Neural cell (in vitro differentiated cells): ENCODE data around the gene PTPRN2.

Experiments used
- EZH2 ChIP-seq: fragments of 200-600, 300-800 bp; shearing (Covaris generic), sonication (generic); IDR thresholded peaks from 2 replicates; pipeline ENCODE4 v1.6.1; 2014; ENCODE audit warnings: antibody characterized with exemption, low read length, borderline replicate concordance, mild to moderate bottlenecking; ENCODE audit not compliant: insufficient read depth, poor library complexity, severe bottlenecking
- MXI1 ChIP-seq: fragments of 450-650 bp; conservative IDR thresholded peaks from 2 replicates; pipeline ENCODE4 v1.6.1; 2014; ENCODE audit warnings: antibody characterized with exemption, mild to moderate bottlenecking; ENCODE audit not compliant: poor library complexity, severe bottlenecking
- POLR2AphosphoS5 ChIP-seq: IDR thresholded peaks from 2 replicates; pipeline ENCODE4 v1.6.1; 2012
- RAD21 ChIP-seq: fragments of 450-650 bp; conservative IDR thresholded peaks from 2 replicates; pipeline ENCODE4 v1.6.1; 2014; ENCODE audit warnings: antibody characterized with exemption, mild to moderate bottlenecking, moderate library complexity
- SMC3 ChIP-seq: fragments of 450-650 bp; conservative IDR thresholded peaks from 2 replicates; pipeline ENCODE4 v1.6.1; 2014; ENCODE audit warnings: antibody characterized with exemption, mild to moderate bottlenecking, moderate library complexity; ENCODE audit not compliant: poor library complexity
- TAF1 ChIP-seq: IDR thresholded peaks from 2 replicates; pipeline ENCODE4 v1.6.1; 2012; ENCODE audit warnings: low read depth
- TF ChIP-seq, protein P1 (sequence below): fragments of 450-650 bp; IDR thresholded peaks from 2 replicates; pipeline ENCODE4 v1.5.1; 2014; ENCODE audit warnings: antibody characterized with exemption, mild to moderate bottlenecking, moderate library complexity; ENCODE audit not compliant: poor library complexity, severe bottlenecking
- TF ChIP-seq, protein P2 (sequence below): IDR thresholded peaks from 2 replicates; pipeline ENCODE4 v1.6.1; 2012; ENCODE audit warnings: borderline replicate concordance

DNA sequence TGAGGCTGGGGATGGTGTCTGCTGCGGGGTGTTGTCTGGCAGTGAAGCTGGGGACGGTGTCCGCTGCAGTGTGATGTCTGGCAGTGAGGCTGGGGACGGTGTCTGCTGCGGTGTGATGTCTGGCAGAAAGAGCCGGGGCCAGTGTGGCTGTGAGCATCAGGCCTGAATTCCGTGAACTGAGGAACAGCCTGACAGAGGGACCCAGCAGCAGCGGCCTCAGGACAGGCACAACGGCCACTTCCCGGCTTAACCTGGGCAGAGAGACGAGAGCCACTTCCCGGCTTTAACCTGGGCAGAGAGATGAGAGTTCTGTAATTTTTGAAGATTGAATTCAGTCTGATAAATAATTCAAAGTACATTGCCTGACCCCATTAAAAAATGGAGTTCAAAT, 321.2 kb downstream of the PTPRN2 start:
- TF ChIP-seq, protein P1, sequence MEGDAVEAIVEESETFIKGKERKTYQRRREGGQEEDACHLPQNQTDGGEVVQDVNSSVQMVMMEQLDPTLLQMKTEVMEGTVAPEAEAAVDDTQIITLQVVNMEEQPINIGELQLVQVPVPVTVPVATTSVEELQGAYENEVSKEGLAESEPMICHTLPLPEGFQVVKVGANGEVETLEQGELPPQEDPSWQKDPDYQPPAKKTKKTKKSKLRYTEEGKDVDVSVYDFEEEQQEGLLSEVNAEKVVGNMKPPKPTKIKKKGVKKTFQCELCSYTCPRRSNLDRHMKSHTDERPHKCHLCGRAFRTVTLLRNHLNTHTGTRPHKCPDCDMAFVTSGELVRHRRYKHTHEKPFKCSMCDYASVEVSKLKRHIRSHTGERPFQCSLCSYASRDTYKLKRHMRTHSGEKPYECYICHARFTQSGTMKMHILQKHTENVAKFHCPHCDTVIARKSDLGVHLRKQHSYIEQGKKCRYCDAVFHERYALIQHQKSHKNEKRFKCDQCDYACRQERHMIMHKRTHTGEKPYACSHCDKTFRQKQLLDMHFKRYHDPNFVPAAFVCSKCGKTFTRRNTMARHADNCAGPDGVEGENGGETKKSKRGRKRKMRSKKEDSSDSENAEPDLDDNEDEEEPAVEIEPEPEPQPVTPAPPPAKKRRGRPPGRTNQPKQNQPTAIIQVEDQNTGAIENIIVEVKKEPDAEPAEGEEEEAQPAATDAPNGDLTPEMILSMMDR = no peak
- no peak for TF ChIP-seq POLR2AphosphoS5
- TF ChIP-seq EZH2 = no peak
- no peak for TF ChIP-seq MXI1
- TF ChIP-seq, protein P2, sequence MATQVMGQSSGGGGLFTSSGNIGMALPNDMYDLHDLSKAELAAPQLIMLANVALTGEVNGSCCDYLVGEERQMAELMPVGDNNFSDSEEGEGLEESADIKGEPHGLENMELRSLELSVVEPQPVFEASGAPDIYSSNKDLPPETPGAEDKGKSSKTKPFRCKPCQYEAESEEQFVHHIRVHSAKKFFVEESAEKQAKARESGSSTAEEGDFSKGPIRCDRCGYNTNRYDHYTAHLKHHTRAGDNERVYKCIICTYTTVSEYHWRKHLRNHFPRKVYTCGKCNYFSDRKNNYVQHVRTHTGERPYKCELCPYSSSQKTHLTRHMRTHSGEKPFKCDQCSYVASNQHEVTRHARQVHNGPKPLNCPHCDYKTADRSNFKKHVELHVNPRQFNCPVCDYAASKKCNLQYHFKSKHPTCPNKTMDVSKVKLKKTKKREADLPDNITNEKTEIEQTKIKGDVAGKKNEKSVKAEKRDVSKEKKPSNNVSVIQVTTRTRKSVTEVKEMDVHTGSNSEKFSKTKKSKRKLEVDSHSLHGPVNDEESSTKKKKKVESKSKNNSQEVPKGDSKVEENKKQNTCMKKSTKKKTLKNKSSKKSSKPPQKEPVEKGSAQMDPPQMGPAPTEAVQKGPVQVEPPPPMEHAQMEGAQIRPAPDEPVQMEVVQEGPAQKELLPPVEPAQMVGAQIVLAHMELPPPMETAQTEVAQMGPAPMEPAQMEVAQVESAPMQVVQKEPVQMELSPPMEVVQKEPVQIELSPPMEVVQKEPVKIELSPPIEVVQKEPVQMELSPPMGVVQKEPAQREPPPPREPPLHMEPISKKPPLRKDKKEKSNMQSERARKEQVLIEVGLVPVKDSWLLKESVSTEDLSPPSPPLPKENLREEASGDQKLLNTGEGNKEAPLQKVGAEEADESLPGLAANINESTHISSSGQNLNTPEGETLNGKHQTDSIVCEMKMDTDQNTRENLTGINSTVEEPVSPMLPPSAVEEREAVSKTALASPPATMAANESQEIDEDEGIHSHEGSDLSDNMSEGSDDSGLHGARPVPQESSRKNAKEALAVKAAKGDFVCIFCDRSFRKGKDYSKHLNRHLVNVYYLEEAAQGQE = no peak
- no peak for TF ChIP-seq TAF1
- no peak for TF ChIP-seq SMC3
- no peak for TF ChIP-seq RAD21
